Parathyroid adenoma (tissue), 2 donors: Measurements from ENCODE around the gene RASD1.

Experiments
- H2AFZ ChIP-seq: fragments of 300-600 bp; sonication (generic); one replicate; pipeline ENCODE4 v1.7.0; 2017; ENCODE audit warnings: antibody characterized with exemption, mild to moderate bottlenecking
- H3K27ac ChIP-seq: fragments of 300-600 bp; sonication (generic); one replicate; pipeline ENCODE4 v1.7.0; 2017
- H3K27me3 ChIP-seq: fragments of 300-600 bp; sonication (generic); one replicate; pipeline ENCODE4 v1.7.0; 2017; ENCODE audit warnings: low read length; ENCODE audit not compliant: control insufficient read depth, insufficient read depth
- H3K36me3 ChIP-seq: fragments of 300-600 bp; sonication (generic); one replicate; pipeline ENCODE4 v1.7.0; 2017; ENCODE audit warnings: low read length; ENCODE audit not compliant: control insufficient read depth, insufficient read depth
- H3K4me1 ChIP-seq: fragments of 300-600 bp; sonication (generic); one replicate; pipeline ENCODE4 v1.7.0; 2017; ENCODE audit warnings: control low read depth
- H3K4me2 ChIP-seq: fragments of 300-600 bp; sonication (generic); one replicate; pipeline ENCODE4 v1.7.0; 2017; ENCODE audit warnings: low read length
- H3K4me3 ChIP-seq: fragments of 300-600 bp; sonication (generic); one replicate; pipeline ENCODE4 v1.7.0; 2017; ENCODE audit warnings: low read depth, low read length
- H3K79me2 ChIP-seq: fragments of 300-600 bp; sonication (generic); one replicate; pipeline ENCODE4 v1.7.0; 2017; ENCODE audit warnings: control low read depth
- H3K9ac ChIP-seq: fragments of 300-600 bp; sonication (generic); one replicate; pipeline ENCODE4 v1.7.0; 2017; ENCODE audit warnings: mild to moderate bottlenecking
- H3K9me3 ChIP-seq: fragments of 300-600 bp; sonication (generic); one replicate; pipeline ENCODE4 v1.7.0; 2017; ENCODE audit warnings: low read length; ENCODE audit not compliant: control insufficient read depth
- CTCF ChIP-seq: fragments of 300-600 bp; sonication (generic); IDR thresholded peaks from one replicate; pipeline ENCODE4 v1.7.0; 2017; ENCODE audit warnings: antibody characterized with exemption, mild to moderate bottlenecking
- donor health status: primary hyperparathyroidism.

The RASD1 gene

GRCh38 chr17:17448076-17448475, 48.1 kb downstream of the RASD1 start:
- Histone ChIP-seq H3K9ac (no peak overlapping the region), H3K27ac (no peak overlapping the region), H3K4me2 (no peak overlapping the region), H3K79me2 (no peaks in the 10 kb centered on the region), H3K9me3 (no peaks in the 10 kb centered on the region), H2AFZ (no peak overlapping the region), H3K27me3 (no peaks in the 10 kb centered on the region), H3K36me3 (no peaks in the 10 kb centered on the region), H3K4me3 (no peak overlapping the region), H3K4me1 (peaks cover 6% of the 10 kb centered on the region)
- TF ChIP-seq CTCF, result no peak

GRCh38 chr17:17447264-17447663, 48.9 kb downstream of the RASD1 start:
- no peak overlapping the region for H3K4me3 ChIP-seq
- no peak overlapping the region for H2AFZ ChIP-seq
- H3K36me3 ChIP-seq, result no peaks in the 10 kb centered on the region
- H3K4me2 ChIP-seq, result no peak overlapping the region
- H3K27ac ChIP-seq, result no peak overlapping the region
- H3K4me1 ChIP-seq, result peaks cover 6% of the 10 kb centered on the region
- no peaks in the 10 kb centered on the region for H3K9me3 ChIP-seq
- no peak for TF ChIP-seq CTCF
- no peak overlapping the region for H3K9ac ChIP-seq
- no peaks in the 10 kb centered on the region for H3K79me2 ChIP-seq
- H3K27me3 ChIP-seq, result no peaks in the 10 kb centered on the region

- H3K79me2 ChIP-seq, result no peaks in the 10 kb centered on the region
- no peak overlapping the region for H3K4me2 ChIP-seq
- H3K36me3 ChIP-seq, result no peaks in the 10 kb centered on the region
- no peak for TF ChIP-seq CTCF
- H3K27me3 ChIP-seq, result no peaks in the 10 kb centered on the region
- no peak overlapping the region for H3K9ac ChIP-seq
- no peaks in the 10 kb centered on the region for H3K9me3 ChIP-seq
- no peak overlapping the region for H2AFZ ChIP-seq
- peak overlapping the region; percentile 15 for H3K27ac ChIP-seq
- H3K4me3 ChIP-seq, result no peak overlapping the region
- H3K4me1 ChIP-seq, result peaks cover 6% of the 10 kb centered on the region
These were observed 49.5 kb downstream of the RASD1 start for GRCh38 chr17:17446666-17447155.

- no peak for TF ChIP-seq CTCF
- peaks cover 6% of the 10 kb centered on the region for H3K4me1 ChIP-seq
- H3K79me2 ChIP-seq, result no peaks in the 10 kb centered on the region
- H2AFZ ChIP-seq, result peak overlapping the region; percentile 0
- H3K4me3 ChIP-seq, result no peak overlapping the region
- no peaks in the 10 kb centered on the region for H3K27me3 ChIP-seq
- H3K36me3 ChIP-seq, result no peaks in the 10 kb centered on the region
- H3K9ac ChIP-seq, result no peak overlapping the region
- H3K4me2 ChIP-seq, result peak overlapping the region; percentile 40
- no peaks in the 10 kb centered on the region for H3K9me3 ChIP-seq
- H3K27ac ChIP-seq, result peak overlapping the region; percentile 15
These were observed 50.1 kb downstream of the RASD1 start for GRCh38 chr17:17445925-17446665.
